B cell (primary cell): ENCODE results near the gene PRKACA.

ENCODE experiments used
- EZH2 ChIP-seq: IDR thresholded peaks from 2 replicates; pipeline ENCODE4 v1.6.1; 2012; ENCODE audit warnings: borderline replicate concordance, low read depth, mild to moderate bottlenecking, moderate library complexity, low read length; ENCODE audit not compliant: insufficient read depth, poor library complexity, severe bottlenecking
- TF ChIP-seq, protein P1 (sequence below): fragments of 200-600 bp; IDR thresholded peaks from one replicate; pipeline ENCODE4 v1.8.0; 2022; ENCODE audit warnings: antibody characterized with exemption, mild to moderate bottlenecking

DNA sequence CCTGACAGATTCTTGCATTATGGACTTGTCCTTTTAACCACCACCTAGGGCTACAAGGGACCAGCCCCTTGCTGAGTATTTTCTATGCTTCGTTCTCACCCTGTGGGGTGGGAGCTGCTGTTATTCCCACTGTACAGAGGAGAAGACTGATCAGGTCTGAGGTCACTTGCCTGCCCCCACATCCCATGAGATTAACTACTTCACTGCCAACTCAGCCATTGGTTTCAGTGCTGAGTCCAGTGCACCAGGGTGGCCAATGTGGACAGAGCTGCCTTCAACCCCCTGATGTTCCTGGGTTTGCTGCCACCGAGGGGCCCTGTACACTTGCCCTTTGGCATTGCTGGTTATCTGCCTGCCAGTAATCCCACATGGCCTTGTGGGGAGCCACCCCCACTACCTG lies 6.9 kb downstream of the PRKACA start:
- TF ChIP-seq, protein P1, sequence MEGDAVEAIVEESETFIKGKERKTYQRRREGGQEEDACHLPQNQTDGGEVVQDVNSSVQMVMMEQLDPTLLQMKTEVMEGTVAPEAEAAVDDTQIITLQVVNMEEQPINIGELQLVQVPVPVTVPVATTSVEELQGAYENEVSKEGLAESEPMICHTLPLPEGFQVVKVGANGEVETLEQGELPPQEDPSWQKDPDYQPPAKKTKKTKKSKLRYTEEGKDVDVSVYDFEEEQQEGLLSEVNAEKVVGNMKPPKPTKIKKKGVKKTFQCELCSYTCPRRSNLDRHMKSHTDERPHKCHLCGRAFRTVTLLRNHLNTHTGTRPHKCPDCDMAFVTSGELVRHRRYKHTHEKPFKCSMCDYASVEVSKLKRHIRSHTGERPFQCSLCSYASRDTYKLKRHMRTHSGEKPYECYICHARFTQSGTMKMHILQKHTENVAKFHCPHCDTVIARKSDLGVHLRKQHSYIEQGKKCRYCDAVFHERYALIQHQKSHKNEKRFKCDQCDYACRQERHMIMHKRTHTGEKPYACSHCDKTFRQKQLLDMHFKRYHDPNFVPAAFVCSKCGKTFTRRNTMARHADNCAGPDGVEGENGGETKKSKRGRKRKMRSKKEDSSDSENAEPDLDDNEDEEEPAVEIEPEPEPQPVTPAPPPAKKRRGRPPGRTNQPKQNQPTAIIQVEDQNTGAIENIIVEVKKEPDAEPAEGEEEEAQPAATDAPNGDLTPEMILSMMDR: no peak
- no peak for TF ChIP-seq EZH2
